Duodenal mucosa (tissue), 2 donors: Measurements from ENCODE around the gene COBL.
"Not testable (repeated sequence)": the region's sequence is repeated elsewhere in the genome, so short reads cannot be mapped to it uniquely, and the experiment has no call there.

Experiments used
- H3K27ac ChIP-seq: one replicate; pipeline ENCODE4 v1.7.0; 2013; ENCODE audit warnings: low read depth, low read length
- H3K27me3 ChIP-seq, 2 donors: one replicate each; pipeline ENCODE4 v1.7.0; 2013; ENCODE audit warnings: low read length in 2 of 2, control low read depth in 1 of 2; ENCODE audit not compliant: insufficient read depth in 2 of 2, control insufficient read depth in 1 of 2
- H3K36me3 ChIP-seq, 2 donors: one replicate each; pipeline ENCODE4 v1.7.0; 2013; ENCODE audit warnings: low read length in 2 of 2, control low read depth in 1 of 2; ENCODE audit not compliant: insufficient read depth in 2 of 2, control insufficient read depth in 1 of 2
- H3K4me1 ChIP-seq, 2 donors: one replicate each; pipeline ENCODE4 v1.7.0; 2013; ENCODE audit warnings: low read length in 2 of 2, control low read depth in 1 of 2; ENCODE audit not compliant: insufficient read depth in 2 of 2, control insufficient read depth in 1 of 2
- H3K4me3 ChIP-seq, 2 donors: one replicate each; pipeline ENCODE4 v1.7.0; 2013; ENCODE audit warnings: low read length in 2 of 2, low read depth in 1 of 2
- H3K9ac ChIP-seq, 2 donors: one replicate each; pipeline ENCODE4 v1.7.0; 2013; ENCODE audit warnings: low read length in 2 of 2, low read depth in 1 of 2
- H3K9me3 ChIP-seq, 2 donors: one replicate each; pipeline ENCODE4 v1.7.0; 2013; ENCODE audit warnings: low read length in 2 of 2, control low read depth in 1 of 2; ENCODE audit not compliant: control insufficient read depth in 1 of 2

Gene COBL

GRCh38 chr7:51210766-51211165, 105.8 kb downstream of the COBL start:
- no peak overlapping the region for H3K27ac ChIP-seq
- H3K4me1 ChIP-seq = no peaks in the 10 kb centered on the region
- H3K27me3 ChIP-seq = no peaks in the 10 kb centered on the region
- no peak overlapping the region for H3K9ac ChIP-seq
- H3K9me3 ChIP-seq = no peaks in the 10 kb centered on the region
- peaks cover 0 to 6% of the 10 kb centered on the region in 2 donors for H3K36me3 ChIP-seq
- H3K4me3 ChIP-seq = no peak overlapping the region

- peaks cover 0 to 6% of the 10 kb centered on the region in 2 donors for H3K36me3 ChIP-seq
Observed at GRCh38 chr7:51209426-51209825, 107.2 kb downstream of the COBL start.

GRCh38 chr7:51208125-51208524, 108.5 kb downstream of the COBL start:
- H3K4me1 ChIP-seq, H3K27ac ChIP-seq, H3K36me3 ChIP-seq, H3K4me3 ChIP-seq, H3K27me3 ChIP-seq, H3K9ac ChIP-seq: not testable (repeated sequence)
- peaks cover 0 to 13% of the 10 kb centered on the region in 2 donors for H3K9me3 ChIP-seq

More at GRCh38 chr7:51209426-51209825, 107.2 kb downstream of the COBL start:
- Histone ChIP-seq H3K27ac (no peak overlapping the region), H3K9me3 (peaks cover 0 to 4% of the 10 kb centered on the region in 2 donors), H3K27me3 (no peaks in the 10 kb centered on the region), H3K4me1 (no peaks in the 10 kb centered on the region), H3K4me3 (no peak overlapping the region), H3K9ac (no peak overlapping the region)

- Histone ChIP-seq H3K9me3 (peaks cover 0 to 1% of the 10 kb centered on the region in 2 donors), H3K9ac (no peak overlapping the region), H3K4me3 (no peak overlapping the region), H3K27ac (no peak overlapping the region), H3K4me1 (no peaks in the 10 kb centered on the region), H3K36me3 (no peaks in the 10 kb centered on the region), H3K27me3 (no peaks in the 10 kb centered on the region)
Observed at GRCh38 chr7:51198654-51199053, 118.0 kb downstream of the COBL start.

GRCh38 chr7:51190969-51191368, 125.6 kb downstream of the COBL start:
- Histone ChIP-seq H3K27me3 (no peaks in the 10 kb centered on the region), H3K9ac (no peak overlapping the region), H3K36me3 (peaks cover 3 to 14% of the 10 kb centered on the region in 2 donors), H3K27ac (no peak overlapping the region), H3K4me1 (no peaks in the 10 kb centered on the region), H3K9me3 (no peaks in the 10 kb centered on the region), H3K4me3 (no peak overlapping the region)

GRCh38 chr7:51189777-51190176, 126.8 kb downstream of the COBL start:
- Histone ChIP-seq H3K27ac (no peak overlapping the region), H3K36me3 (peaks cover 3 to 14% of the 10 kb centered on the region in 2 donors), H3K4me1 (no peaks in the 10 kb centered on the region), H3K27me3 (no peaks in the 10 kb centered on the region), H3K4me3 (no peak overlapping the region), H3K9me3 (no peaks in the 10 kb centered on the region), H3K9ac (no peak overlapping the region)

GRCh38 chr7:51188987-51189386, 127.6 kb downstream of the COBL start:
- Histone ChIP-seq H3K27me3 (no peaks in the 10 kb centered on the region), H3K4me3 (no peak overlapping the region), H3K9me3 (no peaks in the 10 kb centered on the region), H3K9ac (no peak overlapping the region), H3K36me3 (peaks cover 3 to 14% of the 10 kb centered on the region in 2 donors), H3K27ac (no peak overlapping the region), H3K4me1 (no peaks in the 10 kb centered on the region)

- H3K9ac ChIP-seq = no peak overlapping the region
- no peak overlapping the region for H3K27ac ChIP-seq
- no peaks in the 10 kb centered on the region for H3K27me3 ChIP-seq
Observed at GRCh38 chr7:51187941-51188340, 128.7 kb downstream of the COBL start.

GRCh38 chr7:51186531-51186930, 130.1 kb downstream of the COBL start:
- no peaks in the 10 kb centered on the region for H3K4me1 ChIP-seq
- peaks cover 3 to 19% of the 10 kb centered on the region in 2 donors for H3K36me3 ChIP-seq
- H3K4me3 ChIP-seq = no peak overlapping the region
- H3K27me3 ChIP-seq = no peaks in the 10 kb centered on the region
- no peak overlapping the region for H3K27ac ChIP-seq
- no peaks in the 10 kb centered on the region for H3K9me3 ChIP-seq
- no peak overlapping the region for H3K9ac ChIP-seq

More at GRCh38 chr7:51187941-51188340, 128.7 kb downstream of the COBL start:
- Histone ChIP-seq H3K4me3 (no peak overlapping the region), H3K9me3 (no peaks in the 10 kb centered on the region), H3K36me3 (peaks cover 3 to 14% of the 10 kb centered on the region in 2 donors), H3K4me1 (no peaks in the 10 kb centered on the region)

- H3K9me3 ChIP-seq = no peaks in the 10 kb centered on the region
- H3K27ac ChIP-seq = no peak overlapping the region
- H3K36me3 ChIP-seq = peaks cover 3 to 8% of the 10 kb centered on the region in 2 donors
- no peak overlapping the region for H3K9ac ChIP-seq
- H3K27me3 ChIP-seq = no peaks in the 10 kb centered on the region
- no peak overlapping the region for H3K4me3 ChIP-seq
- H3K4me1 ChIP-seq = no peaks in the 10 kb centered on the region
Observed at GRCh38 chr7:51182636-51183166, 133.9 kb downstream of the COBL start.

GRCh38 chr7:51180092-51180491, 136.5 kb downstream of the COBL start:
- Histone ChIP-seq H3K27ac (no peak overlapping the region), H3K27me3 (no peaks in the 10 kb centered on the region), H3K4me1 (no peaks in the 10 kb centered on the region), H3K9me3 (no peaks in the 10 kb centered on the region), H3K36me3 (peaks cover 0 to 5% of the 10 kb centered on the region in 2 donors), H3K4me3 (no peak overlapping the region), H3K9ac (no peak overlapping the region)
